GM18502 (cell line): Measurements from ENCODE around the gene PPT2.
"Not testable (repeated sequence)": the region's sequence is repeated elsewhere in the genome, so short reads cannot be mapped to it uniquely, and the experiment has no call there.

Source experiments
- ATAC-seq: cut with Tn5 transposase; IDR thresholded peaks from one replicate; pipeline ENCODE4 v1.9.1; 2021; ENCODE audit warnings: mild to moderate bottlenecking; ENCODE audit not compliant: unreplicated experiment, poor library complexity

PPT2 gene

DNA sequence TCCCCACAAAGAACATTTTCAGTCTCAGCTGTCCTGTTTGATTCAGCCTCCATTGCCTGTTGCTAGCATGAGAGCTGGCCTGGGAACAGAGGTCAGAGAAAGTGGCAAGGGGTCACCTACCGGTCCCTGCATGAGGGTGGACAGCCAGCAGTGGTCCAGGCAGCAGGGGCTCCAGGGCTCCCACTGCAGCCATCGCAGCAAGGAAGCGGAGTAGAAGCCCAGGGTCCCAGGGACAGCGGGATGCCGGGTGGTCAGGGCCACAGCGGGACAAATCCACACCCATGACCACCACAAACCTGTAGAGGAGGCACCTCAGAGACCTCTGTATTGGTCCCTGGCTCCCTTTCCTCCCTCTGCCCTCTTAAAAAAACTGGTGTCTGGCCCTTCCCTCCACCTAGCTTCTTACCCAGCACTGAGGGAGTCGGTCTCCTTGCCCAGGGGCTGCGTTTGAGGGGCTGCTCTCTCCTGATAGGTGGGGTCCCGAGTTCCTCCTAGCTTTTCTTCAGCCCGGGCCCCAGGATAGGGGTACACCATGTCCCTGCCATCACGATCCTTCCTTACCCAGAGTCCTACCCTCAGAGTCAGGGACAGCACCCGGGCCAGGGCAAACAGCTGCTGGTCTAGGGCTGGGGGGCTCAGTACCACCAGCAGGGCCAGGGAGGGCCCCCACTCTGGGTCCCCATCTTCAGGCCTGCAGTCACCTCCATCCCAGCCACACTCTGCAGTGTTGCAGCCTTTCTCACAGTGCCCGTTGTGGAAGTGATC lies 47.0 kb downstream of the PPT2 start:
- ATAC-seq, result no peak

DNA sequence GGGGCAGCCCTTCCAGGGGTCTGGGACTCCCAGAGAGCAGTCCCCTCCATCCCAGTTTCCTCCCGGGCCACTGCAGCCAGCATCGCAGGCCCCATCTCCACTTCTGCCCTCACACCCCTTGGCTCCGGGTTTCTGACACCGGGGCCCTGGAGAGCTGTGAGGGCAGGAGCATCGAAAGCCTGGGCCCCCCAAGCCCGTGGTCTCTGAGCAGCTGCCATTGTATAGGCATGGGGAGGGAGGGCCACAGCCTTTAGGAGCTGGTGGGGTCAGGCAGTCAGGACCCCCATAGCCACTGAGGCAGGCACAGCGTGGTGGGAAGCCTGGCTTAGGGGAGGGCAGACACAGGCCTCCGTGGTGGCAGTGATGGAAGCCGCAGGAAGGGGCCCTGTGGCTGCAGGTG lies 48.2 kb downstream of the PPT2 start:
- ATAC-seq, result no peak

DNA sequence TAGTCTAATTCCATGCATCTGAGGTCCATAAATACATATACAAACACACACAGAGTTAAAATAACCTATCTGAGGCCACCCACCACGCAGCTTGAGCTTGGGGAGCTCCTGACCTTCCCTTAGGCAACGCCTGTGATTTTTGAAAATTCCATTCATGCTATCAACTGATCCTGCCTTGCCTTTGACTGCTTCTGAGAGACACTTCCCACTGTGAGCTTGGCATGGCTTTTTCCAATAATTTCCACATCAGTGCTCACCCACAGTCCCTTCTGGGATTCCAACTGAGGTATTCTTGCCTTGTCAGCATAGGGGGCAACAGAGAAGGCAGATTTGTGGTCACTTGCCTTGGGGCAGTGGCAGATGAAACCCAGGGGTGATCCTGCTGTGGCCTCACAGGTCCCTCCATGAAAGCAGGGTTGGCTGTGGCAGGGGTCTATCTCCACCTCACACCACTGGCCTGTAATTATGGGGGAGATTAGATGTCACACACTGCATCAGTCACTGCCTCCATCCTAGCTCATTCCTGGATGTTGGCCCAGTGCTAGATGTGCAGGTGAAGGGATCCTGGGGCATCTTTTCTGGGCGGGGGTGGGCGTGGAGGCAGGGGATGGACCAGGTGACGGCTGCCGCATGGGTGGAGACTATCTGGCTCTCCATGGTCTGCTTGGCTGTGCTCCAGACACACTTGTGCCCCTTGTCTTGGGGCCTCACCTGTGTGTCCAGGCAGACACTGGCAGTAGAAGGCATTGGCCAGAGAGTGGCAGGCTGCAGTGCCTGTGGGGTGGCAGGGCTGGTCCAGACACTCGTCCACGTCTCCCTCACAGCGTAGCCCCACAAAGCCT lies 49.7 kb downstream of the PPT2 start:
- ATAC-seq, result no peak

DNA sequence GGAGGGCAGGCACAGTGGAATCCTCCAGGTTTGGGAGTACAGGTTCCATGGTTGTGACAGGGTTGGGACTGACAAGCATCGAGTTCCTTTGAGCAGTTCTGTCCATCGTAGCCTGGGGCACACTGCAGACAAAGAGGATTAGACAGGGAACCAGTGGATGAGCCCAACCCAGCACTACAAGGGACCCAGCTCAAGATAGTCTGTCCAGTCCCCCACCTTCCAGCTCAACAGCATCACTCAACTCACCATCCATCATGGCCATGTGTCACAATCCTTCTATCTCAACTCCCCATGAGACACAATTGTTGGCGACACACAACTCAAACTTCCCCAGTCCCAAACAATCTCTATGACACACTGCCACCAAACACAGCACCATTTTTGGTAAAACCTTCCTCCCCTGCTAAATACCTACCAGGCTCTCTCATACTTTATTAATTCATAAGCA lies 50.4 kb downstream of the PPT2 start:
- ATAC-seq, result no peak

DNA sequence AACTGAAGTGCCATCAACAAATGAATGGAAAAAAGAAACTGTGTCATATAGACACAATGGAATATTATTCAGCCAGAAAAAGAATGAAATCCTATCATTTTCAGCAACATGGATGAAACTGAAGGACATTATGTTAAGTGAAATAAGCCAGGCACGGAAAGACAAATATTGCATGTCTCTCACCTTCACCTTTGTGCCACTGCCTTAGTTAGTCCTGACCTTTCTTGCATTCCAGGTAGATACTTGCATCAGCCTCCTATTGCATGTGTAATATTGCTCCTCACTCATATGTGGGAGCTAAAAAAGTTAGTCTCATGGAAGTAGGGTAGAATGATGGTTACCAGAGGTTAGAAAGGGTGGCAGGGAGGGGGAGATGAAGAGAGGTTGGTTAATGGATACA lies 55.1 kb downstream of the PPT2 start:
- ATAC-seq, result no peak

DNA sequence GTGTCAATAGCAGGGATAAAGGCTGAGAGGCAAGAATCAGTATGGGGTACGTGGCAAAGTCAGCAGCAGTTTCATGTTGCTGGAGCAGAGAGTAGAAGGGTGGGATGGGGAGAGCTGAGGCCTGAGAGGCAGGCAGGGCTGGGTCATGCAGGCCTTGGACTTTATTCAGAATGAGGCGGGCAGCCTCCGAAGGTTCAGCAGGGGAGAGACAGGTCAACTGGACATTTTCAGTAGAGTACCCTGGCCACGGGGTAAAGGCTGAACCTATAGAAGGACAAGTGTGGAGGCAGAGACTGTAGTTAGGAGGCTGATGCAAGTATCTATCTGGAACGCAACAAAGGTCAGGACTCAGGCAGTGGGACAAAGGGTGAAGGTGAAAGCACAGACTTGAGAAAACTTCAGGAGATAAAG lies 56.3 kb downstream of the PPT2 start:
- no peak for ATAC-seq

DNA sequence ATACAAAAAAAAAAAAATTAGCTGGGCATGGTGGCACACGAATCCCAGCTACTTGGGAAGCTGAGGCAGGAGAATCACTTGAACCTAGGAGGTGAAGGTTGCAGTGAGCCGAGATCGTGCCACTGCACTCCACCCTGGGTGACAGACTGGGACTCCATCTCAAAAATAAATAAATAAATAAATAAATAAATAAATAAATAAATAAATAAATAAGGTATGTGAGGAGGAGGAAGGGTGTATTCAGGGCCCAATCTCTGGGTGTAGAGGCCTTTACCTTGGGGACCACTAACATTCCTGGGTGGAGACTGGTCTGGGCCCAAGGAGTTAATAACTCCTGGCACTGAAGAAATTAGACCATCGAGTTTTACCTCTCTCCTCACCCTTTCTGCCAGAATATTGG lies 57.5 kb downstream of the PPT2 start:
- not testable (repeated sequence) for ATAC-seq

DNA sequence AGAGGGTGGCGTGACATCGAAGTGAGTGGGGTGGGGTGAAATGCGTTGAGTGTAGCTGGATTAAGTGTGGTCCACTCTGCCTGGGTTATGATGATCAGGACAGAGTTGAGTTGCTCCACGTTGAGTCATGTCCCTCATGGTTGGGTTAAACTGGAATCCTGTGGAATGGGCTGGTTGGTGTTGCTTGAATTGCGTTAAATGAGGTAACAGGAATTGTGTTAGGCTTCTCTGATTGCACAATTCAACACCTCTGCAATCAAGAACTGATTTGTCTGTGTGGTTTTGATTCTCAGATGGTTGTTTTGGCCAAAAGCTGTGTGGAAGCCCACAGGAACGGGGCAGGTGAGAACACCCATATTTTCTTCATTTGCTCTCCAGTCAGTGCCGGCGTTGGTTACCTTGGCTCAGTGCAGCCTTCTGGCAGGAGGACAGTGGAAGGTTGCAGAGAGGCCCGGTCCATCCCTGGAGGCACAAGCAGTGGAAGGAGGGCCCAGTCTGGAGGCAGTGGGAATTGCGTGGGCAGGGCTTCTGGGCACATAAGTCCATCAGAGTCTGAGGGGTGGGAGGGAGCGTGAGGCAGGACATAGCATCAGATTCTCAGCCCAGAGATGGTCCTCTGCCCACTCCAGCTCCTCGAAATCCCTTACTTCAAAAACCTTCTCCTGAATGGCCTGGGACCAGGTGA lies 58.3 kb downstream of the PPT2 start:
- no peak for ATAC-seq
